Omental fat pad (tissue), 4 donors: ENCODE measurements around the gene CNTLN. TPM values are rescaled to one million over a fixed set of nuclear protein-coding genes. Genes with fewer than 3 reads are reported as not detected.
"Not testable (repeated sequence)": the region's sequence is repeated elsewhere in the genome, so short reads cannot be mapped to it uniquely, and the experiment has no call there.

Experiments
- ATAC-seq: fragments of 150-250 bp; one replicate; pipeline ENCODE4 v1.9.1; 2016; ENCODE audit warnings: mild to moderate bottlenecking, moderate library complexity; ENCODE audit not compliant: low FRiP score
- DNase-seq: peaks from one replicate; pipeline ENCODE4 v3.0.0-alpha.2; 2019; ENCODE audit warnings: low spot score
- CTCF ChIP-seq, 3 donors: fragments of 450-650 bp; IDR thresholded peaks; one replicate each; pipeline ENCODE4 v1.5.1; 2016 to 2017; ENCODE audit warnings: antibody characterized with exemption in 3 of 3, mild to moderate bottlenecking in 3 of 3, moderate library complexity in 2 of 3
- total RNA-seq, 4 donors: library from RNA; depleted of rRNA; stranded (reverse); fragments of >200 nt; gene quantifications; one replicate each; pipeline ENCODE4 v1.1.0, GENCODE V29; 2016

Gene CNTLN
- total RNA-seq, 4 donors from 2014 or later: 7.7 to 21.1 (median 13.0) TPM

- no peak for TF ChIP-seq CTCF (IDR thresholded peaks at IDR 0.05)
- DNase-seq: no peak
- ATAC-seq: no peak
Observed at GRCh38 chr9:17171309-17172094, 36.7 kb downstream of the CNTLN start.

GRCh38 chr9:17177496-17177895 lies 42.7 kb downstream of the CNTLN start:
- ATAC-seq, DNase-seq: not testable (repeated sequence)

- ATAC-seq: no peak
- no peak for TF ChIP-seq CTCF (IDR thresholded peaks at IDR 0.05)
Observed at GRCh38 chr9:17185481-17186029, 50.7 kb downstream of the CNTLN start.

GRCh38 chr9:17191082-17191481 lies 56.2 kb downstream of the CNTLN start:
- ATAC-seq (no peak), DNase-seq (no peak)
- no peak for TF ChIP-seq CTCF (IDR thresholded peaks at IDR 0.05)

More at GRCh38 chr9:17185481-17186029, 50.7 kb downstream of the CNTLN start:
- no peak for DNase-seq

GRCh38 chr9:17204611-17205152 lies 69.8 kb downstream of the CNTLN start:
- DNase-seq (no peak), ATAC-seq (no peak)
- TF ChIP-seq CTCF (IDR thresholded peaks at IDR 0.05): no peak

GRCh38 chr9:17216011-17216410 lies 81.2 kb downstream of the CNTLN start:
- no peak for ATAC-seq
- no peak for TF ChIP-seq CTCF (IDR thresholded peaks at IDR 0.05)
- no peak for DNase-seq

GRCh38 chr9:17216646-17217045 lies 81.8 kb downstream of the CNTLN start:
- ATAC-seq: no peak
- DNase-seq: no peak
- no peak for TF ChIP-seq CTCF (IDR thresholded peaks at IDR 0.05)
